ENCODE measurements around the gene SCAP. TPM values are rescaled to one million over a fixed set of nuclear protein-coding genes. Genes with fewer than 3 reads are reported as not detected.
"Not testable (repeated sequence)": the region's sequence is repeated elsewhere in the genome, so short reads cannot be mapped to it uniquely, and the experiment has no call there.

The SCAP gene
- total and polyA plus RNA-seq, 10 donors: 17.8 to 116 (median 91.9) TPM

DNA sequence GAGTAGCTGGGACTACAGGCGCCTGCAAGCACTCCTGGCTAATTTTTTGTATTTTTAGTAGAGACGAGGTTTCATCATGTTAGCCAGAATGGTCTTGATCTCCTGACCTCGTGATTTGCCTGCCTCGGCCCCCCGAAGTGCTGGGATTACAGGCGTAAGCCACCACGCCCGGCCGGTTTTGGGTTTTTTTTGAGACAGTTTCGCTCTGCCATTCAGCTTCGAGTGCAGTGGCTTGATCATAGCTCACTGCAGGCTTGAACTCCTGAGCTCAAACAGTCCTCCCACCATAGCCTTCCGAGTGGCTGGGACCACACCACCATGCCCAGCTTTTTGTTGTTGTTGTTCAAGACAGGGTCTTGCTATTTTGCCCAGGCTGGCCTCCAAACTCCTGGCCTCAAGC lies 16.0 kb upstream of the SCAP start:
- Histone ChIP-seq H3K4me1 (peaks cover 0 to 18% (median 0%) of the 10 kb centered on the region in 6 donors), H3K27me3 (replicated peaks in 1 of 7) (no peaks in the 10 kb centered on the region), H3K9me3 (no peaks in the 10 kb centered on the region), H3K27ac (no peak overlapping the region), H3K4me3 (no peak overlapping the region), H3K36me3 (peaks cover 0 to 80% (median 20%) of the 10 kb centered on the region in 6 donors)
- TF ChIP-seq, protein P1, sequence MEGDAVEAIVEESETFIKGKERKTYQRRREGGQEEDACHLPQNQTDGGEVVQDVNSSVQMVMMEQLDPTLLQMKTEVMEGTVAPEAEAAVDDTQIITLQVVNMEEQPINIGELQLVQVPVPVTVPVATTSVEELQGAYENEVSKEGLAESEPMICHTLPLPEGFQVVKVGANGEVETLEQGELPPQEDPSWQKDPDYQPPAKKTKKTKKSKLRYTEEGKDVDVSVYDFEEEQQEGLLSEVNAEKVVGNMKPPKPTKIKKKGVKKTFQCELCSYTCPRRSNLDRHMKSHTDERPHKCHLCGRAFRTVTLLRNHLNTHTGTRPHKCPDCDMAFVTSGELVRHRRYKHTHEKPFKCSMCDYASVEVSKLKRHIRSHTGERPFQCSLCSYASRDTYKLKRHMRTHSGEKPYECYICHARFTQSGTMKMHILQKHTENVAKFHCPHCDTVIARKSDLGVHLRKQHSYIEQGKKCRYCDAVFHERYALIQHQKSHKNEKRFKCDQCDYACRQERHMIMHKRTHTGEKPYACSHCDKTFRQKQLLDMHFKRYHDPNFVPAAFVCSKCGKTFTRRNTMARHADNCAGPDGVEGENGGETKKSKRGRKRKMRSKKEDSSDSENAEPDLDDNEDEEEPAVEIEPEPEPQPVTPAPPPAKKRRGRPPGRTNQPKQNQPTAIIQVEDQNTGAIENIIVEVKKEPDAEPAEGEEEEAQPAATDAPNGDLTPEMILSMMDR (IDR thresholded peaks at IDR 0.05 in 8 of 11, conservative IDR thresholded peaks at IDR 0.05 in 3 of 11): no peak
- TF ChIP-seq POLR2AphosphoS5 (IDR thresholded peaks at IDR 0.05) (no peak), POLR2A (IDR thresholded peaks at IDR 0.05) (no peak)
- DNase-seq: peak; percentile 40
- intact Hi-C loops (cut with DNase I; ENCODE audit: low total_unique reads): no loop called here
- 75 to 88% (median 79%) methylated on average over 12 of the region's 12 CpGs for WGBS, 5 donors

DNA sequence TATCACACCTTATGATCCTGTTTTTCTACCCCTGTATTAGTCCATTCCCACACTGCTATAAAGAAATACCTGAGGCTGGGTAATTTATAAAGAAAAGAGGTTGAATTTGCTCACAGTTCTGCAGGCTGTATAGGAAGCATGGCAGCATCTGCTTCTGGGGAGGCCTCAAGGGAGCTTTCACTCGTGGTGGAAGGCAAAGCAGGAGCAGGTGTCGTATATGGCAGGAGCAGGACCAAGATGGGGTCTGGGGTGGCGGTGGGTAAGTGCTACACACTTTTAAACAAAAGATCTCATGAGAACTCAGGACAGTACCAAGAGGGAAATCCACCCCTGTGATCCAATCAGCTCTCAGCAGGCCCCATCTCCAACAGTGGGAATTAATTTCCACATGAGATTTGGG lies 15.4 kb upstream of the SCAP start:
- Histone ChIP-seq H3K4me3 (no peak overlapping the region), H3K36me3 (peaks cover 0 to 74% (median 14%) of the 10 kb centered on the region in 6 donors), H3K9me3 (no peaks in the 10 kb centered on the region), H3K27ac (no peak overlapping the region), H3K27me3 (replicated peaks in 1 of 7) (no peaks in the 10 kb centered on the region), H3K4me1 (peaks cover 0 to 18% (median 0%) of the 10 kb centered on the region in 6 donors)
- no peak for TF ChIP-seq POLR2A (IDR thresholded peaks at IDR 0.05)
- TF ChIP-seq, protein P1 (IDR thresholded peaks at IDR 0.05 in 8 of 11, conservative IDR thresholded peaks at IDR 0.05 in 3 of 11): no peak
- TF ChIP-seq POLR2AphosphoS5 (IDR thresholded peaks at IDR 0.05): no peak
- WGBS, 5 donors: 66 to 85% (median 78%) methylated on average over 3 of the region's 3 CpGs
- intact Hi-C loops (cut with DNase I; ENCODE audit: low total_unique reads): no loop called here
- DNase-seq: peak; percentile 12

DNA sequence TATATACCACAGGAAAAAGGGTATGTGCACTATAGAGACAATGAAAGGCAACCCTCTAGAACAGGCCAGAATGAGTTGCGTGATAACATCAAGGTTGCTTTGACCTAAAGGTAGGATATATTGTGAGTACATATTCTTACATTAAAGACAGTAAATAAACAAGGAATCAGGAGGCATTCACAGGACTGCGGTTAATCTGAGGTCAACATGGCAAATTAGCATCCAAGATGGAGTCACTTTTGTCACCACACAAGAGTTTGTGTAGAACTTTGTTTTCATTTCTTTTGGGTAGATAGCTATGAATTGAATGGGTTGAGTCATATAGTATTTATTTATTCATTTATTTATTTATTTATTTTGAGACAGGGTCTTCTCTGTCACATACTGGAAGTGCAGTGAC lies 11.5 kb upstream of the SCAP start:
- Histone ChIP-seq H3K4me3 (no peak overlapping the region), H3K27me3 (replicated peaks in 1 of 7) (no peaks in the 10 kb centered on the region), H3K4me1 (peaks cover 0 to 10% (median 0%) of the 10 kb centered on the region in 6 donors), H3K9me3 (no peaks in the 10 kb centered on the region), H3K36me3 (peaks cover 0 to 43% (median 0%) of the 10 kb centered on the region in 6 donors), H3K27ac (no peak overlapping the region)
- WGBS, 5 donors: 95 to 100% (median 99%) methylated on average over 2 of the region's 2 CpGs
- TF ChIP-seq, protein P1 (IDR thresholded peaks at IDR 0.05 in 8 of 11, conservative IDR thresholded peaks at IDR 0.05 in 3 of 11): no peak
- TF ChIP-seq POLR2AphosphoS5 (IDR thresholded peaks at IDR 0.05) (no peak), POLR2A (IDR thresholded peaks at IDR 0.05) (no peak)
- no peak for DNase-seq
- intact Hi-C loops (cut with DNase I; ENCODE audit: low total_unique reads): no loop called here

DNA sequence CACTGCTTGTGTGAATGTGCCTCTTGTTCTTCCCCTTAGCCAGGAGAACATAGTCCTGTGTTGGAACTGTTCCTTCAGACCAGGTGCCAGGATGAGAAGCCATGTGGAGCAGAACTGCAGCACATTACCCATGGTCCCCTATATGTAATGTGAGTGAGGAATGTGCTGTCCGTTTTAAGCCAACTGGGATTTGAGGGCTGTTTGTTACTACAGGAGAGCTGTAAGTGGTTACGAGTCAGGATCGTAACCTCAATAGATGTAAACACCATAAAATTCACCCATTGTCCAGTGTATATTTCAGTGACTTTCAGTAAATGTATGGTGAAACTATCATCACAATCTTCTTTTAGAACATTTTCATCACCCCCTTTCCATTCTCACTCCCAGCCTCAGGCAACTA lies 10.1 kb upstream of the SCAP start:
- TF ChIP-seq POLR2A (IDR thresholded peaks at IDR 0.05): no peak
- no peaks in the 10 kb centered on the region for H3K27me3 ChIP-seq (replicated peaks in 1 of 7)
- H3K4me3 ChIP-seq: no peak overlapping the region
- no peak for DNase-seq
- intact Hi-C loops (cut with DNase I; ENCODE audit: low total_unique reads): no loop called here
- WGBS, 5 donors: 85 to 100% (median 95%) methylated on average over 3 of the region's 3 CpGs
- H3K36me3 ChIP-seq: peaks cover 0 to 29% (median 0%) of the 10 kb centered on the region in 6 donors
- peaks cover 0 to under 1% (median 0%) of the 10 kb centered on the region in 6 donors for H3K4me1 ChIP-seq
- no peaks in the 10 kb centered on the region for H3K9me3 ChIP-seq
- H3K27ac ChIP-seq: no peak overlapping the region

DNA sequence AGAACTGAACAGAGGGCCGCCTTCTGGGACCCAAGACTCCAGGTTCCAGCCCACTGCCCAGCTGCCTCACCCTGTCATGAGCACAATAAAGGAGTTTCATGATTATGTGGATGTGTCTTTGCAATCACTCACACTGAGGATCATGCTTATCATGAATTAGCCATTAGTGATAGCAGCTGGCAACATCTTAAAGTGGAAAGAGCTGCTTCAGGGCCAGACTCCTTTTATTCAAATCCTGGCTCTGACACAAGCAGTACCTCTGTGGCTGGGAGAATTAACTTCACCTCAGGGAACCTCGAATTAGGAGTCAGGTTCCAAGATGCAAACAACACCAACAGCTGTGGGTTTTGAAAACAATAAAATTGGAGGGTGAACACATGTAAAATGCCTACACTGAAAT lies 6.6 kb upstream of the SCAP start:
- H3K27ac ChIP-seq: no peak overlapping the region
- DNase-seq: peak; percentile 18
- WGBS, 5 donors: 63 to 78% (median 70%) methylated on average over 2 of the region's 2 CpGs
- no peaks in the 10 kb centered on the region for H3K36me3 ChIP-seq
- H3K9me3 ChIP-seq: no peaks in the 10 kb centered on the region
- intact Hi-C loops (cut with DNase I; ENCODE audit: low total_unique reads): no loop called here
- H3K27me3 ChIP-seq (replicated peaks in 1 of 7): no peaks in the 10 kb centered on the region
- TF ChIP-seq, protein P1 (IDR thresholded peaks at IDR 0.05 in 8 of 11, conservative IDR thresholded peaks at IDR 0.05 in 3 of 11): no peak
- TF ChIP-seq POLR2AphosphoS5 (IDR thresholded peaks at IDR 0.05): no peak
- TF ChIP-seq POLR2A (IDR thresholded peaks at IDR 0.05): no peak
- H3K4me3 ChIP-seq: no peak overlapping the region
- no peaks in the 10 kb centered on the region for H3K4me1 ChIP-seq

DNA sequence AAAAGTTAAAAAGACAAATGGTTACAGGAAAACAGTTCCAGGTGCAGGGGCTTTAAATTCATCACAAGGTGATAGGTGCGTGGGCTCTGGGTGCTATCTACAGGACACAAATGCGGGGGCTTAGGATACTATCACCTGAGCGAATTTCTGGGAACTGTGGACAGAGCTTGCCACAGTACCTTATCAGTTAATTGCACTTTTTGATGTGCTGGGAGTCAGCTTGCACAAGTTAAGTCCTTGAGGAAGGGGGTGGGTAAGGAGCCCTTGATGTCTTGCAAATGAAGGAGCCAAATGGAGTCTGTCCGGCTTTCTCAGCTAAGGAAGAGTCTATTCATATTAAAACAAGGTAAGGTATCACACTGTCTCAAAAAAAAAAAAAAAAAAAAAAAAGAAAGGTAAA lies 6.0 kb upstream of the SCAP start:
- H3K9me3 ChIP-seq; H3K27ac ChIP-seq; H3K4me1 ChIP-seq; intact Hi-C loops (cut with DNase I; ENCODE audit: low total_unique reads); DNase-seq; H3K36me3 ChIP-seq; H3K27me3 ChIP-seq (replicated peaks in 1 of 7); H3K4me3 ChIP-seq: not testable (repeated sequence)
- whole genome bisulfite sequencing, 5 donors: 79 to 88% (median 84%) methylated on average over 4 of the region's 4 CpGs

DNA sequence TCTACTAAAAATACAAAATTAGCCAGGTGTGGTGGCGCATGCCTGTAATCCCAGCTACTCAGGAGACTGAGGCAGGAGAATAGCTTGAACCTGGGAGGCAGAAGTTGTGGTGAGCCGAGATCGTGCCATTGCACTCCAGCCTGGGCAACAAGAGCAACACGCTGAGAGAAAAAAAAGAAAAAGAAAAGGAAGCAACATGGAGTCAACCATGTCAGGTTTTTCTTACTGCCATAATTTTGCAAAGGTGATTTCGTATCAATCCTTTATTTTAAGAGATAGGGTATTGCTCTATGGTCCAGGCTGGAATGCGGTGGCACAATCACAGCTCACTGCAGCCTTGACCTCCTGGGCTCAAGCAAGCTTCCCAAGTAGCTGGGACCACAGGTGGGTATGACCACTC lies 4.5 kb upstream of the SCAP start:
- peaks cover 5 to 15% (median 13%) of the 10 kb centered on the region in 6 donors for H3K4me1 ChIP-seq
- H3K36me3 ChIP-seq; intact Hi-C loops (cut with DNase I; ENCODE audit: low total_unique reads); H3K4me3 ChIP-seq; H3K27ac ChIP-seq; H3K9me3 ChIP-seq; H3K27me3 ChIP-seq (replicated peaks in 1 of 7); DNase-seq: not testable (repeated sequence)
- WGBS, 5 donors: 88 to 96% (median 94%) methylated on average over 6 of the region's 6 CpGs

Measured in spleen (tissue), 11 donors.